ENCODE results near the gene CPSF3.

Gene CPSF3

DNA sequence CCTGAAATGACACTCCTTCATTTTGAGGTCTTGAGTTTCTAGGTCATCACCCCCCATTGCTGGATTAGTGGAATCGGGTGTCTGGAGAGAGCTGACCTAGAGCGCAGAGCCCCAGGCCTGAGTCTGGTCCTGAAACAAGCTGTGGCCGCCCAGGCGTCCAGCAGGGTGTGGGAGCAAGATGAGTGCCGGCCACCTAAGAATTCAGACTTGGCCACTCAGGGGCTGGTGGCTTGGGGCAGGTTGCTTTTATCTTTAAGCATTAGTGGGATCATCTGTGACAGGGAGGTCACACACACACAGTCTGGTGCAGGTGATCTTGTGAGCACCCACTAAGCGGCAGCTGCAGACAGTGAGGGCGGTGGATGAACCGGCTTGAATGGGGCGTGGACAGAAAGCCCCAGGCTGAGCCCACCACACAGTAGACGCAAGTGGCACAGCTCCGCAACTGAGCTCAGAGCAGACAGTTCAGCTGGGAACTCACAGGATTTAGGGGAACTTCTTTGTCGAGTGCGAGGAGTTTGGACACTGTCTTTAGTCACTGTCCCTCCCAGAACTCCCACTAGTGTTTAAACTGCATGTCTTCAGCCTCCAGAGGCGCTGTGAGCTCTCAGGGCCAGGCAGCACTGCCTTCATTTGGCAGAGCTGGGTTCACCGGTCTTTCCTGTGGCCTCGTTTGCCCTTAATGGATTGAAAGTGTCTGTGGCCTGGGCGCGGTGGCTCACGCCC lies 21.6 kb upstream of the CPSF3 start:
- in situ Hi-C loops (cut with HindIII; ENCODE audit: low sequenced_read_pairs), result no loop called here
- TF ChIP-seq, protein P1, sequence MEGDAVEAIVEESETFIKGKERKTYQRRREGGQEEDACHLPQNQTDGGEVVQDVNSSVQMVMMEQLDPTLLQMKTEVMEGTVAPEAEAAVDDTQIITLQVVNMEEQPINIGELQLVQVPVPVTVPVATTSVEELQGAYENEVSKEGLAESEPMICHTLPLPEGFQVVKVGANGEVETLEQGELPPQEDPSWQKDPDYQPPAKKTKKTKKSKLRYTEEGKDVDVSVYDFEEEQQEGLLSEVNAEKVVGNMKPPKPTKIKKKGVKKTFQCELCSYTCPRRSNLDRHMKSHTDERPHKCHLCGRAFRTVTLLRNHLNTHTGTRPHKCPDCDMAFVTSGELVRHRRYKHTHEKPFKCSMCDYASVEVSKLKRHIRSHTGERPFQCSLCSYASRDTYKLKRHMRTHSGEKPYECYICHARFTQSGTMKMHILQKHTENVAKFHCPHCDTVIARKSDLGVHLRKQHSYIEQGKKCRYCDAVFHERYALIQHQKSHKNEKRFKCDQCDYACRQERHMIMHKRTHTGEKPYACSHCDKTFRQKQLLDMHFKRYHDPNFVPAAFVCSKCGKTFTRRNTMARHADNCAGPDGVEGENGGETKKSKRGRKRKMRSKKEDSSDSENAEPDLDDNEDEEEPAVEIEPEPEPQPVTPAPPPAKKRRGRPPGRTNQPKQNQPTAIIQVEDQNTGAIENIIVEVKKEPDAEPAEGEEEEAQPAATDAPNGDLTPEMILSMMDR (IDR thresholded peaks at IDR 0.05; ENCODE audit: low read depth, low read length), result no peak
- H3K4me3 ChIP-seq (ENCODE audit: low read depth, low read length), result no peak overlapping the region
- no peak for DNase-seq (ENCODE audit: low read depth, low spot score)

DNA sequence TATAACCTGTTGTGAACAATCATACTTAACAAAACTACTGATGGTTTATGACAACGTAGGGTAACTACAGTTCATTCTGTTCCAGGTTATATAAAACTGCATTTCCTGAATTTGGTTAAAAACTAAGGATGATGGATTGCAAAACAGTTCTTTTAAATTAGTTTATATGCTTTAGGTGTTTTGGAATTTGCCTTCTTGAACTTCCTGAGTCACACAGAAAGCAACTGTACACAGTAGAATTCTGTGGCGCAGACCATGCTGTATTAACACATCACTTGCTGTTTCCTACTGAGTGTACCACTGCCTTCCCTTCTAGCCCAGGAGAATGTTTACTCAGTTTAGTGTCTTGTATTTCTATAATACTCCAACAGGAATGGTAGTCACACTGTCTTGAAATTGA lies 19.5 kb upstream of the CPSF3 start:
- H3K4me3 ChIP-seq (ENCODE audit: low read depth, low read length), result no peak overlapping the region
- peak; percentile 41 for DNase-seq (ENCODE audit: low read depth, low spot score)
- in situ Hi-C loops (cut with HindIII; ENCODE audit: low sequenced_read_pairs), result no loop called here
- TF ChIP-seq, protein P1 (IDR thresholded peaks at IDR 0.05; ENCODE audit: low read depth, low read length), result no peak

DNA sequence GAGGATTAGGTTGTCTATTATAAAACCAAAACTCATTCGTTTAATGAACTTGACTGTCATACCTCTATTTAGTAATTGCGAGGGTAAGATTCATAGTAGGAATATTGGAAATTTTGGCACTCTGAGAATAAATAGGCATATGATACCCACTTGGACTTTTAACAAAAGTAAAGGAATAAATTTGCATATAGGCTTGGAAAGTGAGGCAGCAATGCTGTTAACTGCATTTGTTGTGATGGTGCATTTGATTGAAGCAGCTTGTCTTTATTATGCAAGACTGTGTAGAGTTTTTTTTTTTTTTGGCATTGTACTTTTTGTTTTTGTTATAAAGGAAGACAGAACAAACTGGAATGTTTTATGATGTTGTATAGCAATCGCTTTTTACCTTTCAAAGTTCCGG lies 19.0 kb upstream of the CPSF3 start:
- in situ Hi-C loops (cut with HindIII; ENCODE audit: low sequenced_read_pairs), result no loop called here
- DNase-seq (ENCODE audit: low read depth, low spot score), result no peak
- no peak overlapping the region for H3K4me3 ChIP-seq (ENCODE audit: low read depth, low read length)
- TF ChIP-seq, protein P1 (IDR thresholded peaks at IDR 0.05; ENCODE audit: low read depth, low read length), result no peak

DNA sequence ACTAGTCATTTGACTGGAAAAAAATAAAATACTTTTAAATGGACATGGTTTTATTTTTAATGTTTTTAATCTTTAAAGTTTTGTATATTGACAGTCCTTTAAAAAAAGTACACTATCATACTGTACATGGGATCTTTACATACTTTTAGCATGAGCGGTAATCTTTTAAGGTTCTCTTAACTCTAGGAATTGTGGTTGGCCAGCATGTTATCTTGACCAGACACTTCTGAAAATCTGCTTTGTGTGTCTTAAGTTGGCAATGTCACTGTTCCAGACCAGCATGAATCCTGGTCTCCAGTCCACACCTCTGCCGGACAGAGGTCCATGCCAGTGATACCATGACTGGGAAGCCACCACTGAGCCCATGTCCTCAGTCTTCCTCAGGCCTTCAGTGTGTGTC lies 17.8 kb upstream of the CPSF3 start:
- no peak for DNase-seq (ENCODE audit: low read depth, low spot score)
- no peak overlapping the region for H3K4me3 ChIP-seq (ENCODE audit: low read depth, low read length)
- TF ChIP-seq, protein P1 (IDR thresholded peaks at IDR 0.05; ENCODE audit: low read depth, low read length), result no peak
- in situ Hi-C loops (cut with HindIII; ENCODE audit: low sequenced_read_pairs), result no loop called here

DNA sequence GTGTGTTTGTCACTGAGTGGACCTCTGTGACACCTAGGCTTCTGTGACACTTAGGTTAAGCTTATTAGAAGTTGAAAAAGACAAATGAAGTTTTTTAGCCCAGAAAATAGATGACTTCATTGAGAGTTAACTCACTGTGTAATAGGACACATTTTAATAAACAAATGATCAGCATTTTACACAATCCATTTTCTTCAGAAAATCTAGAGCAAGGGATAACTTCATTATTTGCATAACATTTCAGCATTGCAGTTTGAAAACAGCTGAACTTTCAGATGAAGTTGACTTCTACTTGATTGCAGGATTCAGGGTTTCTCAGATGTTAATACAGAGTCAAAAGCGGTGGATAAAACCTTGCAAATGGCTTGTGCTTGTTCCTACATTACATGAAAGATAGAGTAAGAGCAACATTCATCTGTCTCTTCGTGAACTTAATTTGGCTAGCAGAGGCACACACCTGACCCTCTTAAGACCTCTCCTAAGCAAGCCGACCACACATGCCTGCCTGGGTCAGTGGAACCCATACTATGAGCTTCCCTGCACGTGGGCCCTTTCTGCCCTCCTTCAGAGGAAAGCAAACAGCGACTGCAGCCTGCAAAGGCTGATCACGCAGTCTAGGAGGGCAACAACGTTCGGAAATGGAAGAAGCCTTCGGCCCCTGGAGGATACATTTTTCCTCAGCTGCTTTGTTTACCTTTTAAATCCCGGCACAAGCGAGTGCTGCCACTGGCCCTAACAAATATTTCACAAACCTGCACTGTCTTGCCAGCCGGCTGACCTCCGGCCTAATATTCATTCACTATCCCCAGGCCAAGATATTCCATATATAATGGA lies 16.7 kb upstream of the CPSF3 start:
- in situ Hi-C loops (cut with HindIII; ENCODE audit: low sequenced_read_pairs), result no loop called here

DNA sequence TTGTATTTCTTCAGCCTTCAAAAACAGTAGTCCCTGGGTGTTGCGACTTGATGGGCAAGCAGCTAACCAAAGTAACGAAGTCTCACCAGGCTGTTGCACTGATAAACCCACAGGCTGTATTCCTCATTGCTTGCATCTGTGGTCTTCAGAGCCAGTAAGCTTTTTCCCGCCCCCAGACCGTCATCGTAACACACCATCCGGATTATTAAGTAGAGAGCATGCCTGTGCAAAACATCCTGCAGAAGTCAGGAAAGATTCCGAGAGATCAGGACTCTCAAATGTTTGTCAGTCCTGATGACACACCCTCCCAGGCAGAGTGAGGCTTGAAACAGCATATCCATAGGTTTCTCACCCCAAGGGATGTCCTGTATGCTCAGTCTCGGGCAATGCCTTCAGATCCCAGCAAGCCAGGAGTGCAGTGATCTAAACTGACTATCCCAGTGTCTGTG lies 16.1 kb upstream of the CPSF3 start:
- TF ChIP-seq, protein P1 (IDR thresholded peaks at IDR 0.05; ENCODE audit: low read depth, low read length), result no peak
- H3K4me3 ChIP-seq (ENCODE audit: low read depth, low read length), result no peak overlapping the region
- DNase-seq (ENCODE audit: low read depth, low spot score), result no peak
- in situ Hi-C loops (cut with HindIII; ENCODE audit: low sequenced_read_pairs), result no loop called here

More for the DNA sequence above, 16.7 kb upstream of the CPSF3 start:
- no peak overlapping the region for H3K4me3 ChIP-seq (ENCODE audit: low read depth, low read length)
- DNase-seq (ENCODE audit: low read depth, low spot score), result no peak
- TF ChIP-seq, protein P1 (IDR thresholded peaks at IDR 0.05; ENCODE audit: low read depth, low read length), result no peak

All from astrocyte of the spinal cord (primary cell).